NCI-H2196 (cell line): Measurements from ENCODE around the gene PPP2R3B.

Experiments
- DNase-seq: peaks from one replicate; lab custom pipeline; 2025; ENCODE audit not compliant: unreplicated experiment; lab: John Stamatoyannopoulos, UW

Gene PPP2R3B

DNA sequence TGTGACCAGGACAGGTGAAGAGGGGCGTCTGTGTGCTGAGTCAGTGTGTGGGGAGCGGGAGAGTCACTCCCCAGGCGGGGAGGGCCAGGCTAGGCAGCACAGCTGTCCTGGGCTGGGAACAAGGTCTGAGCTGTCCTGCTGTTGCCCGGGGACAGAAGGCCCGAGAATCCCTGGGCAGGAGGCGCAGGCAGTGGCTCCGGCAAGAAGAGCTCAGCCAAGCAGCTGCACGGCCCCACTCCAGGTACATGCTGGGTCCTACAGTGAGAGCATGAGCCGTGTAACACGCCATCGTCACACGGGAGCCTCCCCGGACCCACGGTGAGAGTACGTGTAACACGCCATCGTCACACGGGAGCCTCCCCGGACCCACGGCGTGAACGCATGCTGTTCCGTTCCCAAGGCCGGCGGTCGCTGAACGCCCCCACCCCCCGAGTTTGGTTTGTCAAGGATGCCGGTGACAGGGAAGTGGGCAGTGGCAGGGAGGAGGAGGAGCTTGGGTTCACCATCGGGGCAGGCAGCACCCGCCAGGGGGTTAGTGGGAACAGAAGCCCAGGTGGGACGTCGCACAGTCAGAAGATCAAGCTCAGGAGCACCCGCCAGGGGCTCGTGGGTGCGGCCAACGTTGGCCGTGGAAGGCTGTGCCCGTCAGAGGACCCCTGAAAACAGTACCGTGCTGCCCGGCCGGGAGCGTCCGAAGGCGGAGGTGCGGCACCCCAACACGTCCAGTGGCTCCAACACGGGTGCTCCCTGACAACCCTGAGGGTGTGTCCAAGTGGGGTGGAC, 15.6 kb downstream of the PPP2R3B start:
- no peak for DNase-seq

DNA sequence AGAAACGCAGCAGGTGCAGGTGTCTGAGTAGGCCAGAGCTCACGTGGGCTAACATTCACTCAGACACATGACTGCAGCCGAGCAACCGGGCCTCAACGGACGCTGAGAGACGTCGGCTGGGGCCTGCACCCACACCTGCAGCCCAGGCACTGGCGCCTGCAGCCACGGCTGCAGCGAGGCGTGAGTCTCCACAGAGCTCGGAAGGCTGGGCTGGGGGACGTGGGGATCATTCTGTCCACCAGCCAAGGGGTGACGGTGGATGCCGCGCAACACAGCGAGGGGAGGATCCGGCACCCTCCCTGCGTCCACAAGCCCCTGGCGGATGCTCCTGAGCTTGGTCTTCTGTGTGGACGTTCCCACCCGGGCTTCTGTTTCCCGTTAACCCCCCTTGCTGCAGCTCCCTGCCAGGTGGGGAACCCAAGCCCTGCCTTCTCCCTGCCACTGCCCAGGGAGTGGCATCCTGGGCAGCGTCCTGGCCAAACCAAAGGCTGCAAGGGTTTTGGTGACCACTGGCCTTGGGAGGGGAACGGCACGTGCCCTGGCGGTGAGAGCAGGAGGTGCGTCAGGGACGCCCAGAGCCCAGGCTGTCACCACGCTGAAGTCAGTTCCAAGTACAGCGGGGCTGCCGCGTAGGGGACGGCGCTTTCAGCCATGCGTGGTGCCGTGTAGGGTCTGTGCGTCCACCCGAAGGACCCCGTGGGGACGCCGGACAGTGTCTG, 16.3 kb downstream of the PPP2R3B start:
- DNase-seq, result no peak

DNA sequence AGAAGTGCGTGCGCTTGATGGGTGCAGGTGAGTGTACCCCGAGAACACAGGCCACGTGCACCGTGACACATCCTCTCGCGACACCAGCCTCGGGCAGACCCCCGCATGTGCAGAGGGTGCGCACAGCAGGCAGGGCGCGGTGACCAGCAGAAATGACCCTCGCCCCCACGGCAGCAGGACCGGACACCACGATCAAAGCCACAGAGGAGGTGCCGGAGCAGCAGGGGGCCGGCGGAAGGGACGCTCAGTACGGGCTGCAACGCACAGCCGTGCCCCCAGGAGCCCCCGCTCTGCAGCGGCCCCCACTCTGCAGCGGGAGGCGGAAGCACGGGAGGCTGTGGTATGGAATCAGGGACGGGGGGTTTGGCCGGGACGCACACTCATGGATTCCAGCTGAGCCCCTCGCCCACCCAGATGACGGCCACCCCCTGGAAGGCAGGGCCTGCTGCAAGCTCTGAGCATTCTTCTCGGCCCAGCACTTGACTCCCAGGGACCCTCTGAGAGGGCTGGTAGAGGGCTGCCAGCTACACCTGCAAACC, 17.1 kb downstream of the PPP2R3B start:
- DNase-seq, result no peak

DNA sequence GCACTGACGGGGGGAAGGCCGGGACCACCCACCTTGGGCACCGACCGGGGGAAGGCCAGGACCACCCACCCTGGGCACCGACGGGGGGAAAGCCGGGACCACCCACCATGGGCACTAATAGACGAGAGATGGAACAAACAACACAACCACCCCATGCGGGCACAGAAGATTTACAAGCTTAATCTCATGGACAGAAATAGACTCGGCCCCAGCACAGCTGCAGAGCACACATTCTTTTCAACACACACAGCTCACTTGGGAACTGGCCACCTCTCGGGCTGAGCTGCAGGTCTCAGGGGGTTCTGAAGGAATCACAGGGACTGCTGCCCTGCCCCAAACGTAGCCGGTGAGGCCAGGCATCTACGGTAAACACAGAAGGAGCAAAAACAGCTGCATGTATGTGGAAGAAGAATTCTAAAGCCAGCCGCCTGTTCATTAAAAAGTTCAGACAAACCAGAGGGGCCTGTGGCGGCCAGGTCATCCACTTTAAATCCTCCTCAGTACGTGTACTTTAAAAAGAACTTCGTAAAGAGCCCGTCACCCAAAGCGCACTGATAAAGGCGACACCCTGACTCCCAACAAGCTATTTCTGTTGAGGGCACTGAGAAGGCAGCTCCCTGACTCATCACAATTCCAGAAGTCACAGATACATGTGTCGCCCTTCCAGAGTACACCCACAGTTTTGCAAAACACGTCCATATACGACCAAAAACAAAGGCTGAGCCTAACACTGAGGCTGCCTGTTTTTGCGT, 17.7 kb downstream of the PPP2R3B start:
- no peak for DNase-seq

DNA sequence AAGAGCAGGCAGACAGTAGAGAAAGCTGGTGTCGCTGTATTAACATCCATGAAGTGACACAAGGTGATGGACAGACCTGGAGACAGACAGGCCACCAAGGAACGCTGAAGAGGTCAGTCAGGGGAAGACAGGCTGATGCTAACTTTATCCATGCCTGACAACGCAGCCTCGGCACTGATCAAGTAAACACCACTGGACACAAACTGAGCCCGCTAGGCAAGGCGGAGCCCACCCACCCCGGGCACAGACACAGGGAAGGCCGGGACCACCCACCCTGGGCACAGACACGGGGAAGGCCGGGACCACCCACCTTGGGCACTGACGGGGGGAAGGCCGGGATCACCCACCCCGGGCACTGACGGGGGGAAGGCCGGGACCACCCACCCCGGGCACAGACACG, 18.8 kb downstream of the PPP2R3B start:
- no peak for DNase-seq

DNA sequence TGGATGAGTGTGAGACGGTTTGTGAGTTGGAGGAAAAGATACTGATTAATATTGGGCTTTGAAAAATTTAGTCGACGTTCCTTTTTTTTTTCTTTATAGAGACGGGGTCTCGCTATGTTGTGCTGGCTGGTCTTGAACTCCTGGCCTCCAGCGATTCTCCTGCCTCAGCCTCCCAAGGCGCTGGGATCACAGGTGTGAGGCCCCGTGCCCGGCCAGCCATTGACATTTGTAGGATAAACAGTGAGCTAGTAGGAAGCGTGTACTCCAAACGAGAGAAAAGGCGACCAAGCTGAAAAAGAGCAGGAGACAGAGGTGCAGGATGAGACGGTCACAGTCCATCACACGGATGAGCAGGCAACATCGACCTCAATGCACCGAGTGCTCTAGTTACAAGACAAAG, 19.4 kb downstream of the PPP2R3B start:
- no peak for DNase-seq

DNA sequence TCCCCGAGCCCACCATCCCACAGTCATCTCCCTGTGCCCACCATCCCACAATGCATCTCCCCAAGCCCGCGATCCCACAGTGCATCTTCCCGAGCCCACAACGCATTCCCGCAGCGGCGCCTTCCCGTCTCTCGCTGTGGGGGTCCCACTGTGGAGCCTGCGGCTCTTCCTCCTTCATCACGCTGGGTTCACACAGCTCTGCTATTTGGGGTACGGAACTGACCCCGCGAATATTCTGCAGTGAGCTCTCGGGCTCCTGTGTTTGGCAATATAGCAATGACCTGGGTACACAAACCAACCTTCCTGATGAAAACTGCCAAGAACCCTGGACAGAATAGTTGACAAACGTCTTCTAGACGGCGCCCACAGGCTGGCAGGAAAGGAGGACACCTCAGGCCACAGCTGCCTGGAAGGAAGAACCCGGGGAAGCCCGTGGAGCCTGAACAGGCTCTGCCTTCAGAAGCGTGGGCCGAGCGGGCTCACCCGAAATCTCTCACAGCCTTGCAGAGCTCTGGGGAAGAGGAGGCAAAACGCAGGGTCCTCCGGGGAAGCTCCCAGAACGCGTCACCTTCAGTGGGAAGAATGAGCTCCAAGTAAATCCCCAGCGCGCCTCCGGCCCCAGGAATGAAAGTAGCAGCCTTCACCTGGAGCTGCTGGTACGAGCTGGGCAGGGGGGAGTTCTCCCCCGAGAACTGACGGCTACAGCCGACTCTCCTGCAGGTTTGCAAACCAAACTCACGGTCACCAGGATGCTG, 22.9 kb downstream of the PPP2R3B start:
- no peak for DNase-seq

DNA sequence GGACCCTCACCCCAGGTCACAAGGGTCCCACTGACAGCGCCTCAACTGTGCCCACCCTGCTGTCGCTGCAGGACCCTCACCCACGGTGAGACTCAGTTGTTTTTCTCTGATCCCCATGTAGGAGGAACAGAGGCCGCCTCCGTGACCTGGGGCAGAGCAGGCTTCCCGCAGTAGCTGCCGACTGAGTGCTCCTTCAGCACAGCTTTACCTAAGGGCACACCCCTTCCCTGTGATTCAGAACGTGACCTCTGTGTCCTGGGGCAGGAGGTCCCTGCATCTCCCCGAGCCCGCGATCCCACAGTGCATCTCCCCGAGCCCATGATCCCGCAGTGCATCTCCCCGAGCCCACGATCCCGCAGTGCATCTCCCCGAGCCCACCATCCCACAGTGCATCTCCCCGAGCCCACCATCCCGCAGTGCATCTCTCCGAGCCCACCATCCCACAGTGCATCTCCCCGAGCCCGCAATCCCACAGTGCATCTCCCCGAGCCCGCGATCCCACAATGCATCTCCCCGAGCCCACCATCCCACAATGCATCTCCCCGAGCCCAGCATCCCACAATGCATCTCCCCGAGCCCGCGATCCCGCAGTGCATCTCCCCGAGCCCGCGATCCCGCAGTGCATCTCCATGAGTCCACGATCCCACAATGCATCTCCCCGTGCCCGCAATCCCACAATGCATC, 23.6 kb downstream of the PPP2R3B start:
- DNase-seq, result no peak

DNA sequence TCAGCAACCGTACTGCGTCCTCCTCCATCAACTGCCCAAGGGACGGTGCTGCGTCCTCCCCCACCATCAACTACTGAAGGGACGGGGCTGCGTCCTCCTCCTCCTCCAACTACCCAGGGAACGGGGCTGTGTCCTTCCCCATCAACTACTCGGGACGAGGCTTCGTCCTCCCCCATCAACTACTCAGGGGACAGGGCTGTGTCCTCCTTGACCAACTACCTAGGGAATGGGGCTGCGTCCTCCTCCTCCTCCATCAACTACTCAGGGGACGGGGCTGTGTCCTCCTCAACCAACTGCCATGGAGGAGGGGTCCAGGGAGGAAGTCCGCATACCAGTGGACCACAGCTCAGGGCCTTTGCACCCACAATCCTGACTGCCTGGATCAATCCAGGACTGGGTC, 24.4 kb downstream of the PPP2R3B start:
- no peak for DNase-seq

DNA sequence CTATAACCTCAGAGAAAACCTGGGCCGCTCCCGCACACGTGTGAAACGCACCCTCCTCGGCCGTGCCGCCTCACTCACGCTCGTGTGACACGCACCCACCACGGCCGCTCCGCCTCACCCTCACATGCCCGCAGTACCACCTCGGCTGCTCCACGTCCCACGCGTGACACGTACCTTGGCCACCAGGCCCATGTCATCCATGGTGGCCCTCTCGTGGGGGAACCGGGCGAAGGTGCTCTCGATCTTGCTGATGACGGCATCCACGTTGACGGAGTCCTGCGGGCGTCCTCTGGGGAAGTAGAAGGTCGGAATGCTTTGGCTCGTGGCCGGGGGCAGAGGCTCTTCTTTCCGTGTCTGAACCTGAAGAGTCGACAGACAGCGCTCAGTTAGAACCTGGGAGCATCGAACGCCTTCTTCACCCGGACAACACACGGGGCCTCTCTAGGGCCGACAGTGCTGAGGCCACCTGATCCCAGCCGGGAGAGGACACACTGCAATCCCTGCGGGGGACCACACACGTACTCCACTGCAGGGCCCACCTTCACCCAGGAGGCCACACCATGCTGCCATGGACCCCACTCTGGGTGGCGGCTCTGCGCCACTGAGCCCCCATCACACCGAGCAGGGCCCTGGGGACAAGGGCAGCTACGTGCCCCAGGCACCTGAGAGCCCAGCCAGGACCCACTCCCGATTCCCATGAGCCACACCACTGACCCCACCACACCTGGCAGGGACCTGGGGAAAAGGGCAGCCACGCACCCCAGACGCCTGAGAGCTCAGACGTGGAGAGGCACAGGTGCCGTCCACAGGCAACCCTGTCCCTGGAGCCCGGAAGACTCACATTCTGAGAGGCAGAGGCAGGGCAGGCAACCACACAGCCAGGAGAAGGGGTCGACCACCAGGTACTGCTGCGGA, 25.2 kb downstream of the PPP2R3B start:
- no peak for DNase-seq

DNA sequence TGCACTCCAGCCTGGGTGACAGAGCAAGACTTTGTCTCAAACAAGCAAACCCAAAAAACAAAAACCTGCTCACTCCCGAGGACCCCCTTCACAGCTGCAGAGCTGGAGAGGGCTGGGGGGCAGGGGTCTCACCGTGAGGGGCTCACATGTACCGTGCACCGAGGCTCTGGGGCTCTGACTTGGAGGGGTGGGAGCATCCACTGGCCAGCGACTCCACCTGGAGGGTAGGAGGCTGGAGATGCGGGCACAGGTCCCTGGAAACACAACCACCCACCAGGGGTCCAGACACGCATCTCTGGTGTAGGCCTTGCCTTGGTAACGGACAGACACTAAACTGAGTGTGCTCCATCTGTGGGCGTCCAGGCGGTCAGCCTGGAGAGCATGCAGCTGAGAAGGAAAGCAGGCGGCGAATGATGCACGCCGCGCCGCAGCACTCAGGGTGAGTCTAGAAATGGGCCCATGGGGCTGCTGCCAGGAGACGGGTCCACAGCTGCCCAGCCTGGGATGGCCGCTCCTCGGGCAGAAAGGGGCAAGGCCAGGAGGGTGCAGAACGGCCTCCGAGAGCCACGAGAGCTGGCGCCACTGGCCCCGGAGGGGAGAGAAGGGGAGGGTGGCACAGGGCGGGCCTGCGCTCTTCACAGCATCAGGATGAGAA, 26.1 kb downstream of the PPP2R3B start:
- no peak for DNase-seq

DNA sequence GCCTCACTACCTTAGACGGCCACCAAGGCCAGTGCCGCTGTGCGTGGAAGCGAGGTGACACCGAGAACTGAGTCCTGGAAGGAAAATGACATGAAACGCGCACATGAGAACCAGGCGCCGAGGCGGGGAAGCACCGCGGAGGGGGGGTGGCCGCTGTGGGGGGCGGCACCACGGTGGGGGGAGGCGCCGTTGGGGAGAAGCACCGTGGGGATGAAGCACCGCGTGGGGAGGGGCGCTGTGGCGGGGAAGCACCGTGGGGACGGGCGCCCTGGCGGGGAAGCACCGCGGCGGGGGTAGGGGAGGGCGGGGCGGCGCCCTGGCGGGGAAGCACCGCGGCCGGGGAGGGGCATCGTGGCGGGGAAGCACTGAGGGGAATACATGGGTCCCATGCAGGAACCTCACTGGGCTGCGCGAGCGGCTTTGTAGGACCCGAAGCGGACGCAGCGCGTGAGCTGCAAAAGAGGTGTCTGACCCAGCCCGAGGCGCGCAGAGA, 28.0 kb downstream of the PPP2R3B start:
- DNase-seq, result no peak

DNA sequence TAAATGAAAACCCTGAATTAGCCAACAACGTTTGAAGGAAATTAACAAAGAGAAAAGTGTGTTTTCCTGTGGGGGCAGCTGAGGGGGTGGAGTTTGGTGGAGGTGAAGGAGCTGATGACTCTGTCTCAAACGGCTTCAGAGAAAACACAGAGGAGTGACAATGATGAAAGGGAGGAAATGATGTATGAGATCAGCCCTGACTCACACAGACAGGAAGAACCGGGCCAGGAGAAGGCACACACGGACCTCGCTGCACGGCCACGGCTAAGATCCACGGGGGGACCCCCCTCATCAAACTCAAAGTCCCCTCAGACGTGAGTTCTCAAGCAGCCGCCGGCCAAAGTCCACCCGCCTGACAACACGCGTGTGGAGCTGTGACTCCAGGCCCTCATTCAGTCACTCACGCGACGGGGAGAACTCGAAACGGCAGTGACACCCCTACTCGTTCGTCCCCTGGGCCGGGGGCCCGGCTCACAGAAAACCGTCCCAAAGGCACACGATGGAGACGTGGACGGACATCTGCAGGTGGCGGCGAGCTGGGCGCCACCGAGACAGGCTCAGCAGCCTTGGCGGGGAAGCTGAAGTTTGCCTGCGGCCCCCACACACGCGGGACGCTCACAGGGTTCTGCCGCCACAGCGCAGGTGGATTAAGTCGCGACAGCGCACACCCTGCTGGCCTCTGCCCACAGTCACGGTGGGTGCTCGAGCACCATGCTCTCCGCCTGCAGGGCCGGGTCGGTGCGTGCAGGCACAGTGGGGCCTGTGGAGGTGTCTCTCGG, 28.8 kb downstream of the PPP2R3B start:
- no peak for DNase-seq

DNA sequence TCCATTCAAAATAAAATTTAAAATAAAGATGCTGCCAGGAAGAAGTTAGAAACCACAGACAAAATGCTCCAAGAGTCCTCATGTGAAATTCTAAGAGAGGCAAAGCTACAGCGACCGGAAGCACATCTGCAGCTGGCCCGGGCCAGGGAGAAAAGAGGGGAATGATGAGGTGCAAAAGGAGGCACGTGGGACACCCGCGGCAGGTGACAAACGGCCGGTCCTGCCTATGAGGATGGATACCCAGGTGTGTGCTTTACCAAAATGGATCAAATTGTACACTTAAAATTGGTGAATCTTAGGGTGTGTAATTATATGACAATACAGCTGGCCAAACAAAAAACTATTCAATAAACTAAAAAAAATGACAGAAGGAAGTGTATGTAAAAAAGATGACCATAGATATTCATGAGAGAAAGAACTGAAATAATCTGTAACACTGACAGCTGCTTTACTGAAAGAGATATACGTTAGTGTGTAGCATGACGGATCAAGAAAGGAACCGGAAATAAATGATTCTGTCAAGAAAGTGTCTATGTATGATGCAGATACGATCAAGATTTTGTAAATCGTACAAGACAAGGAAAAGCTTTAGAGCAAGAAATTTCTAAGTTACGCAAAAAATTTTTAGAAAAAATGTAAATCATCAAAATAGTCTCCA, 29.5 kb downstream of the PPP2R3B start:
- no peak for DNase-seq

DNA sequence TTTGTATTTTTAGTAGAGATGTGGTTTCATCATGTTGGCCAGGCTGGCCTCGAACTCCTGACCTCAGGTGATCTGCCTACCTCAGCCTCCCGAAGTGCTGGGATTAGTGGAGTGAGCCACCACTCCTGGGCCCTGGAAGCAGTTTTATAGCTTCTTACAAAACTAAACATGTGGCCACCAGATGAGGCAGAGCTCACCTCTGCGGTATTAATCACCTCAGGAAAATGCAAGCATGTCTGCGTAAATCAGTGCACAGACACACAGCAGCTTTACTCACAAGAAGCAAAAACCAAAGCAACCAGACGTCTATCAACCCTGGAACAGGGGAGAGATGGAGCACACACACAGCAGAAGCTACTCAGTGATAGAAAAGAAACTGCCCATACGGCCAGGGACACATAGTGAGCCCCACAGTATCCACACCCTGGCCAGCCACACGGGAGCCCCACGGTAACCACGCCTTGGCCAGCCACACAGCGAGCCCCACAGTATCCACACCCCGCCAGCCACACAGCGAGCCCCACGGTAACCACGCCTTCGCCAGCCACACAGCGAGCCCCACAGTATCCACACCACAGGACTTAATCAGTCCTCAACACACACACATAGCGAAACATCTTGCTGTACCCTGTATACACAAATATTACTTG, 30.2 kb downstream of the PPP2R3B start:
- DNase-seq, result no peak

DNA sequence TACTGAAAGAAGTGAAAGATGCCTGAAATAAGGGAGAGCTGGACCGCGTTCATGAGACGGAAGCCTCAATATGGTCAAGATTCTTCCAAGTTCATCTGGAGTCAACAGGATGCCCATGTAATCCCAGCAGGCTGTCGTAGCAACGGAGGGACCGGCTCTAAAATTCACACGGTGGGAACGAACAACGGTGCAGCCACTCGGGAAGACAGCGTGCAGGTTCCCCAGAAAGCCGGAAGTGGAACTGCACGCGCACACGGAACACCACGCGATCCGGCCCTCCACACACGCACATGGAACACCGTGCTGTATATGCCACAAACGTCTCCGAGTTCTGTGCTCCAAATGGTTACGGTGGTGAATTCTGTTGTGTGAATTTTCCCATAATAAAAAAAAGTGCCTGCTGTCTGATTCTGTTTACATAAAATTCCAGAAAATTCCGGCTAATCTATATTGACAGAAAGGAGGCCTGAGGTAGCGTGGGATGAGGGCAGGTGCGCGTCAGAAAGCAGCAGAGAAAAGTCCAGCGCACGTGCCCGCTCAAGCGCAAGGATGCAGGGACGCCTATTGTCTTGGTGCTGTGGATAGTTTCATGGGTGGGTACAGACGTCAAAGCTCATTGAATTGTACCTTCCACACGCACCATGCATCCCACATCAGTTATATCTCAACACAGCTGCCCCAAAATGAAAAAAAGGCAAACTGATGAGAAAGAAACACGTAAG, 31.2 kb downstream of the PPP2R3B start:
- DNase-seq, result no peak
